Measurements from ENCODE around the gene DPP7. TPM values are rescaled to one million over a fixed set of nuclear protein-coding genes. Genes with fewer than 3 reads are reported as not detected.
A peak's percentile ranks its signal among the peaks of the same experiment; 100 is the strongest.

Gene DPP7
- total and polyA plus RNA-seq, 9 of the 15 experiments (the other 6 are each of a cell fraction or from before 2014, with no cell fraction given) = 0.99 to 365 (median 132) TPM

- TF ChIP-seq ZNF197 (CRISPR knock-in tag; IDR thresholded peaks at IDR 0.05; ENCODE audit: low read depth) (no peak), LARP7 (IDR thresholded peaks at IDR 0.05) (no peak), ZNF12 (CRISPR knock-in tag; IDR thresholded peaks at IDR 0.05) (no peak), THRB (CRISPR knock-in tag; conservative IDR thresholded peaks at IDR 0.05) (no peak), ZNF146 (CRISPR knock-in tag; IDR thresholded peaks at IDR 0.05; ENCODE audit: unreplicated experiment) (no peak), SRSF9 (IDR thresholded peaks at IDR 0.05; ENCODE audit: borderline replicate concordance, low read depth, low read length) (no peak), RBM39 (optimal IDR thresholded peaks at IDR 0.05; ENCODE audit: low read depth, low read length) (no peak), E2F5 (CRISPR knock-in tag; IDR thresholded peaks at IDR 0.05) (no peak), TAF15 (IDR thresholded peaks at IDR 0.05; ENCODE audit: low read depth, low read length) (no peak)
- TF ChIP-seq, protein P1, sequence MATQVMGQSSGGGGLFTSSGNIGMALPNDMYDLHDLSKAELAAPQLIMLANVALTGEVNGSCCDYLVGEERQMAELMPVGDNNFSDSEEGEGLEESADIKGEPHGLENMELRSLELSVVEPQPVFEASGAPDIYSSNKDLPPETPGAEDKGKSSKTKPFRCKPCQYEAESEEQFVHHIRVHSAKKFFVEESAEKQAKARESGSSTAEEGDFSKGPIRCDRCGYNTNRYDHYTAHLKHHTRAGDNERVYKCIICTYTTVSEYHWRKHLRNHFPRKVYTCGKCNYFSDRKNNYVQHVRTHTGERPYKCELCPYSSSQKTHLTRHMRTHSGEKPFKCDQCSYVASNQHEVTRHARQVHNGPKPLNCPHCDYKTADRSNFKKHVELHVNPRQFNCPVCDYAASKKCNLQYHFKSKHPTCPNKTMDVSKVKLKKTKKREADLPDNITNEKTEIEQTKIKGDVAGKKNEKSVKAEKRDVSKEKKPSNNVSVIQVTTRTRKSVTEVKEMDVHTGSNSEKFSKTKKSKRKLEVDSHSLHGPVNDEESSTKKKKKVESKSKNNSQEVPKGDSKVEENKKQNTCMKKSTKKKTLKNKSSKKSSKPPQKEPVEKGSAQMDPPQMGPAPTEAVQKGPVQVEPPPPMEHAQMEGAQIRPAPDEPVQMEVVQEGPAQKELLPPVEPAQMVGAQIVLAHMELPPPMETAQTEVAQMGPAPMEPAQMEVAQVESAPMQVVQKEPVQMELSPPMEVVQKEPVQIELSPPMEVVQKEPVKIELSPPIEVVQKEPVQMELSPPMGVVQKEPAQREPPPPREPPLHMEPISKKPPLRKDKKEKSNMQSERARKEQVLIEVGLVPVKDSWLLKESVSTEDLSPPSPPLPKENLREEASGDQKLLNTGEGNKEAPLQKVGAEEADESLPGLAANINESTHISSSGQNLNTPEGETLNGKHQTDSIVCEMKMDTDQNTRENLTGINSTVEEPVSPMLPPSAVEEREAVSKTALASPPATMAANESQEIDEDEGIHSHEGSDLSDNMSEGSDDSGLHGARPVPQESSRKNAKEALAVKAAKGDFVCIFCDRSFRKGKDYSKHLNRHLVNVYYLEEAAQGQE (IDR thresholded peaks at IDR 0.05; ENCODE audit: borderline replicate concordance) = peak; percentile 83
- TF ChIP-seq, protein P1 (CRISPR knock-in tag; IDR thresholded peaks at IDR 0.05; ENCODE audit: low read depth) = peak; percentile 77
- TF ChIP-seq, protein P2, sequence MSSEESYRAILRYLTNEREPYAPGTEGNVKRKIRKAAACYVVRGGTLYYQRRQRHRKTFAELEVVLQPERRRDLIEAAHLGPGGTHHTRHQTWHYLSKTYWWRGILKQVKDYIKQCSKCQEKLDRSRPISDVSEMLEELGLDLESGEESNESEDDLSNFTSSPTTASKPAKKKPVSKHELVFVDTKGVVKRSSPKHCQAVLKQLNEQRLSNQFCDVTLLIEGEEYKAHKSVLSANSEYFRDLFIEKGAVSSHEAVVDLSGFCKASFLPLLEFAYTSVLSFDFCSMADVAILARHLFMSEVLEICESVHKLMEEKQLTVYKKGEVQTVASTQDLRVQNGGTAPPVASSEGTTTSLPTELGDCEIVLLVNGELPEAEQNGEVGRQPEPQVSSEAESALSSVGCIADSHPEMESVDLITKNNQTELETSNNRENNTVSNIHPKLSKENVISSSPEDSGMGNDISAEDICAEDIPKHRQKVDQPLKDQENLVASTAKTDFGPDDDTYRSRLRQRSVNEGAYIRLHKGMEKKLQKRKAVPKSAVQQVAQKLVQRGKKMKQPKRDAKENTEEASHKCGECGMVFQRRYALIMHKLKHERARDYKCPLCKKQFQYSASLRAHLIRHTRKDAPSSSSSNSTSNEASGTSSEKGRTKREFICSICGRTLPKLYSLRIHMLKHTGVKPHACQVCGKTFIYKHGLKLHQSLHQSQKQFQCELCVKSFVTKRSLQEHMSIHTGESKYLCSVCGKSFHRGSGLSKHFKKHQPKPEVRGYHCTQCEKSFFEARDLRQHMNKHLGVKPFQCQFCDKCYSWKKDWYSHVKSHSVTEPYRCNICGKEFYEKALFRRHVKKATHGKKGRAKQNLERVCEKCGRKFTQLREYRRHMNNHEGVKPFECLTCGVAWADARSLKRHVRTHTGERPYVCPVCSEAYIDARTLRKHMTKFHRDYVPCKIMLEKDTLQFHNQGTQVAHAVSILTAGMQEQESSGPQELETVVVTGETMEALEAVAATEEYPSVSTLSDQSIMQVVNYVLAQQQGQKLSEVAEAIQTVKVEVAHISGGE (CRISPR knock-in tag; IDR thresholded peaks at IDR 0.05) = no peak
Measured at GRCh38 chr9:137114613-137115393, at the start of gene DPP7 (continued).

Data from K562 (cell line).